Measurements from ENCODE around the gene IFNK.

- TF ChIP-seq, protein P1, sequence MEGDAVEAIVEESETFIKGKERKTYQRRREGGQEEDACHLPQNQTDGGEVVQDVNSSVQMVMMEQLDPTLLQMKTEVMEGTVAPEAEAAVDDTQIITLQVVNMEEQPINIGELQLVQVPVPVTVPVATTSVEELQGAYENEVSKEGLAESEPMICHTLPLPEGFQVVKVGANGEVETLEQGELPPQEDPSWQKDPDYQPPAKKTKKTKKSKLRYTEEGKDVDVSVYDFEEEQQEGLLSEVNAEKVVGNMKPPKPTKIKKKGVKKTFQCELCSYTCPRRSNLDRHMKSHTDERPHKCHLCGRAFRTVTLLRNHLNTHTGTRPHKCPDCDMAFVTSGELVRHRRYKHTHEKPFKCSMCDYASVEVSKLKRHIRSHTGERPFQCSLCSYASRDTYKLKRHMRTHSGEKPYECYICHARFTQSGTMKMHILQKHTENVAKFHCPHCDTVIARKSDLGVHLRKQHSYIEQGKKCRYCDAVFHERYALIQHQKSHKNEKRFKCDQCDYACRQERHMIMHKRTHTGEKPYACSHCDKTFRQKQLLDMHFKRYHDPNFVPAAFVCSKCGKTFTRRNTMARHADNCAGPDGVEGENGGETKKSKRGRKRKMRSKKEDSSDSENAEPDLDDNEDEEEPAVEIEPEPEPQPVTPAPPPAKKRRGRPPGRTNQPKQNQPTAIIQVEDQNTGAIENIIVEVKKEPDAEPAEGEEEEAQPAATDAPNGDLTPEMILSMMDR (IDR thresholded peaks at IDR 0.05): no peak
- no peak for TF ChIP-seq POLR2A (IDR thresholded peaks at IDR 0.05)
Observed at GRCh38 chr9:27504259-27504658, 19.8 kb upstream of the IFNK start.

Measured in uterus (tissue), 2 donors.